ENCODE results near the gene RASGEF1B.

- TF ChIP-seq, protein P1, sequence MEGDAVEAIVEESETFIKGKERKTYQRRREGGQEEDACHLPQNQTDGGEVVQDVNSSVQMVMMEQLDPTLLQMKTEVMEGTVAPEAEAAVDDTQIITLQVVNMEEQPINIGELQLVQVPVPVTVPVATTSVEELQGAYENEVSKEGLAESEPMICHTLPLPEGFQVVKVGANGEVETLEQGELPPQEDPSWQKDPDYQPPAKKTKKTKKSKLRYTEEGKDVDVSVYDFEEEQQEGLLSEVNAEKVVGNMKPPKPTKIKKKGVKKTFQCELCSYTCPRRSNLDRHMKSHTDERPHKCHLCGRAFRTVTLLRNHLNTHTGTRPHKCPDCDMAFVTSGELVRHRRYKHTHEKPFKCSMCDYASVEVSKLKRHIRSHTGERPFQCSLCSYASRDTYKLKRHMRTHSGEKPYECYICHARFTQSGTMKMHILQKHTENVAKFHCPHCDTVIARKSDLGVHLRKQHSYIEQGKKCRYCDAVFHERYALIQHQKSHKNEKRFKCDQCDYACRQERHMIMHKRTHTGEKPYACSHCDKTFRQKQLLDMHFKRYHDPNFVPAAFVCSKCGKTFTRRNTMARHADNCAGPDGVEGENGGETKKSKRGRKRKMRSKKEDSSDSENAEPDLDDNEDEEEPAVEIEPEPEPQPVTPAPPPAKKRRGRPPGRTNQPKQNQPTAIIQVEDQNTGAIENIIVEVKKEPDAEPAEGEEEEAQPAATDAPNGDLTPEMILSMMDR (IDR thresholded peaks at IDR 0.05), result no peak
- no peak for TF ChIP-seq EP300 (IDR thresholded peaks at IDR 0.05)
- no peak for TF ChIP-seq POLR2A (IDR thresholded peaks at IDR 0.05)
- TF ChIP-seq POLR2AphosphoS5 (IDR thresholded peaks at IDR 0.05), result no peak
These were observed 26.9 kb upstream of the RASGEF1B start for GRCh38 chr4:81498551-81499099.

Measured in gastroesophageal sphincter (tissue), 3 donors.